HL-60 (cell line): Measurements from ENCODE around the gene LTBP3.
"Not testable (repeated sequence)": the region's sequence is repeated elsewhere in the genome, so short reads cannot be mapped to it uniquely, and the experiment has no call there.

ENCODE experiments used
- DNase-seq, 2 experiments: peaks; one replicate each; pipeline ENCODE4 v3.0.0-alpha.2; 2010 to 2020; ENCODE audit warnings: low read depth in 1 of 2, low spot score in 1 of 2
- H3K27ac ChIP-seq: fragments of 250-450 bp; sonication (Bioruptor Pico); replicated peaks from 2 replicates; pipeline ENCODE4 v1.5.1; 2020; ENCODE audit warnings: mild to moderate bottlenecking, moderate library complexity
- H3K27me3 ChIP-seq: fragments of 250-450 bp; sonication (Bioruptor Pico); 2 replicates; pipeline ENCODE4 v1.5.1; 2021; ENCODE audit warnings: mild to moderate bottlenecking, moderate library complexity; ENCODE audit not compliant: insufficient read depth, poor library complexity, severe bottlenecking
- H3K4me3 ChIP-seq: replicated peaks from 2 replicates; pipeline ENCODE4 v1.5.1; 2011; ENCODE audit warnings: mild to moderate bottlenecking, control low read depth, low read length; ENCODE audit not compliant: insufficient read depth
- CTCF ChIP-seq: IDR thresholded peaks from one replicate; pipeline ENCODE4 v1.5.1; 2011; ENCODE audit warnings: low read length, control low read depth, inconsistent platforms; ENCODE audit not compliant: insufficient read depth
- GABPA ChIP-seq: IDR thresholded peaks from 2 replicates; pipeline ENCODE4 v1.6.1; 2012; ENCODE audit warnings: low read depth
- POLR2AphosphoS5 ChIP-seq: IDR thresholded peaks from 2 replicates; pipeline ENCODE4 v1.6.1; 2012; ENCODE audit warnings: low read depth
- REST ChIP-seq: IDR thresholded peaks from 2 replicates; pipeline ENCODE4 v1.6.1; 2012; ENCODE audit warnings: low read depth; ENCODE audit not compliant: insufficient replicate concordance
- SPI1 ChIP-seq: IDR thresholded peaks from 2 replicates; pipeline ENCODE4 v1.6.1; 2012; ENCODE audit warnings: low read depth, mild to moderate bottlenecking, borderline replicate concordance

LTBP3 gene

GRCh38 chr11:65525546-65526480 is 32.3 kb downstream of the LTBP3 start:
- Histone ChIP-seq H3K27me3 (no peaks in the 10 kb centered on the region), H3K4me3 (peak overlapping the region; percentile 91), H3K27ac (peak overlapping the region; percentile 57)
- no peak for DNase-seq
- TF ChIP-seq GABPA (no peak), REST (no peak), CTCF (no peak), POLR2AphosphoS5 (no peak), SPI1 (no peak)

DNA sequence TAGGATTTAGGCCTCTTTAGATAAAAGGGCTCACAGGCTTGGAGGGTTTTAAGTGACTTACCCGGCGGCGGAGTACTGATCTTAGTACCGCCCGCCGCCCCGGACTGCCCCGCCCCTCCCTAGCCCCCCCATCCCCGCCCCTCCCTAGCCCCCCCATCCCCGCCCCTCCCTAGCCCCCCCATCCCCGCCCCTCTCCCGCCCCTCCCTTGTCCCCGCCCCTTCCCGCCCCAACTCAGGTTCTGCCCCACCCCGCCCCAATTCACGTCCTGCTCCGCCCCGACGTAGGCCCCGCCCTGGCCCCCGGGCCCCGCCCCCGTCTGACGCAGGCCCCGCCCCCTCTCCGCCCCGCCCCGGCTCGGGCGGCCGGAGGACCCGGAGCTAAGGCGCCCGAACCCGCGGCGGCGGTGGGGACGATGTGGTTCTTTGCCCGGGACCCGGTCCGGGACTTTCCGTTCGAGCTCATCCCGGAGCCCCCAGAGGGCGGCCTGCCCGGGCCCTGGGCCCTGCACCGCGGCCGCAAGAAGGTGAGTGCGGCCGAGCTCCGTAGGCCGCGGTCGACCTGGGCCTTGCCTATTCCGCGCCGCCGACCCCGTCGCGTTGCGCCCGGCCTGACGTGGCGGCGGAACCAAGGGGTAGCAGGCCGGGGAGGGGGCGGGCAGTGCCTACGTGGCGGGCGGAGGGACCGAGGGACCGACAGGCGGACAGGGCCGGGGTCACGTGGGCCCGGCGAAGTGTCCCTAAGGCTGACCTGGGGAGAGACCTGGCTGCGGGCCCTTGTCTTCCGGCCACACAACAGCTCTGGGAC is 33.2 kb downstream of the LTBP3 start, which contains the start of gene SCYL1:
TSS of gene SCYL1 (plus strand) at position 343 of the 805 bp plus-strand sequence. CDS start at position 414, 71 bp downstream.
- TF ChIP-seq POLR2AphosphoS5 (peak; percentile 30; the same call in 1 of the 2 replicates), GABPA (no peak)
- no peaks in the 10 kb centered on the region for H3K27me3 ChIP-seq
- H3K27ac ChIP-seq: peak within 1 kb of the TSS; percentile 57
- peak within 1 kb of the TSS; percentile 91 for H3K4me3 ChIP-seq
- peak; percentile 56 to 70 for DNase-seq

GRCh38 chr11:65524014-65524740 is 34.0 kb downstream of the LTBP3 start:
- TF ChIP-seq GABPA (no peak), REST (no peak), POLR2AphosphoS5 (no peak), SPI1 (no peak), CTCF (no peak)
- DNase-seq: no peak
- no peak overlapping the region for H3K27ac ChIP-seq
- no peaks in the 10 kb centered on the region for H3K27me3 ChIP-seq
- H3K4me3 ChIP-seq: no peak overlapping the region

DNA sequence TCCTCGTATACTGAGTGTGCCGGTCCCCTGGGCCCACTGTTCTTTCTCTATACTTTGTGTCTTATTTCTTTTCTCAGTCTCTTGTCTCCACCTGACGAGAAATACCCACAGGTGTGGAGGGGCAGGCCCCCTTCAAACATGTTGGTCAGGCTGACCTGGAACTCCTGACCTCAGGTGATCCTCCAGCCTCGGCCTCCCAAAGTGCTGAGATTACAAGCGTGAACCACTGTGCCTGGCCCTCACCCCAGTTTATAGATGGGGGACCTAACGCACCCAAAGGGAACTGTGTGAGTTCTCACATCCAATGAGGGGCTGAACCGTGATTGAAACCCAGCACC is 34.6 kb downstream of the LTBP3 start:
- H3K27me3 ChIP-seq, DNase-seq, H3K4me3 ChIP-seq: not testable (repeated sequence)
- peak overlapping the region; percentile 15 for H3K27ac ChIP-seq
